Glutamatergic neuron (in vitro differentiated cells): ENCODE results near the gene JDP2. TPM values are rescaled to one million over a fixed set of nuclear protein-coding genes. Genes with fewer than 3 reads are reported as not detected.

Experiments
- DNase-seq: peaks from one replicate; pipeline ENCODE4 v3.0.0; 2022
- H3K27ac Mint-ChIP-seq: one replicate; pipeline ENCODE4 v1.8.0; 2020; ENCODE audit warnings: mild to moderate bottlenecking, mixed read lengths, inconsistent platforms; ENCODE audit not compliant: unreplicated experiment
- H3K27me3 Mint-ChIP-seq: one replicate; pipeline ENCODE4 v1.8.0; 2020; ENCODE audit warnings: mild to moderate bottlenecking, moderate library complexity, mixed read lengths, inconsistent platforms; ENCODE audit not compliant: unreplicated experiment
- H3K36me3 Mint-ChIP-seq: one replicate; pipeline ENCODE4 v1.8.0; 2020; ENCODE audit warnings: mild to moderate bottlenecking, mixed read lengths, inconsistent platforms; ENCODE audit not compliant: unreplicated experiment
- H3K4me1 Mint-ChIP-seq: one replicate; pipeline ENCODE4 v1.8.0; 2020; ENCODE audit warnings: mild to moderate bottlenecking, low read depth, mixed read lengths, inconsistent platforms; ENCODE audit not compliant: unreplicated experiment
- H3K4me3 Mint-ChIP-seq: one replicate; pipeline ENCODE4 v1.8.0; 2020; ENCODE audit warnings: mild to moderate bottlenecking, mixed read lengths, inconsistent platforms; ENCODE audit not compliant: unreplicated experiment
- H3K9me3 Mint-ChIP-seq: one replicate; pipeline ENCODE4 v1.8.0; 2020; ENCODE audit warnings: mild to moderate bottlenecking, moderate library complexity, mixed read lengths, inconsistent platforms; ENCODE audit not compliant: unreplicated experiment
- CTCF ChIP-seq: fragments of 200-600 bp; sonication (generic); IDR thresholded peaks from one replicate; pipeline ENCODE4 v1.5.0; 2021; ENCODE audit not compliant: partially characterized antibody, unreplicated experiment
- total RNA-seq: library from RNA; stranded (reverse); fragmentation: NEBNext Ultra II Directional; extraction: Animal tissue kit (Norgen Biotek cat#: 25700); gene quantifications from one replicate; pipeline ENCODE4 v1.2.1, GENCODE V29; 2021; ENCODE audit not compliant: unreplicated experiment

The JDP2 gene
- total RNA-seq, 1 donor from 2014 or later: 5.7 TPM

- H3K27ac Mint-ChIP-seq: no peak overlapping the region
- no peak for DNase-seq
Measured at GRCh38 chr14:75449696-75450095, 21.9 kb downstream of the JDP2 start.

GRCh38 chr14:75450381-75451276 is 22.8 kb downstream of the JDP2 start:
- peaks cover 5% of the 10 kb centered on the region for H3K36me3 Mint-ChIP-seq
- H3K9me3 Mint-ChIP-seq: peaks cover 9% of the 10 kb centered on the region
- no peak for DNase-seq
- no peak overlapping the region for H3K27ac Mint-ChIP-seq
- no peak for TF ChIP-seq CTCF
- no peak overlapping the region for H3K4me3 Mint-ChIP-seq
- peaks cover 11% of the 10 kb centered on the region for H3K27me3 Mint-ChIP-seq
- H3K4me1 Mint-ChIP-seq: peaks cover 5% of the 10 kb centered on the region

More at GRCh38 chr14:75449696-75450095, 21.9 kb downstream of the JDP2 start:
- no peak for TF ChIP-seq CTCF
- Mint-ChIP-seq H3K4me3 (no peak overlapping the region), H3K36me3 (peaks cover 4% of the 10 kb centered on the region), H3K4me1 (peaks cover 5% of the 10 kb centered on the region), H3K27me3 (peaks cover 10% of the 10 kb centered on the region), H3K9me3 (peaks cover 9% of the 10 kb centered on the region)

- peaks cover 5% of the 10 kb centered on the region for H3K36me3 Mint-ChIP-seq
- H3K4me1 Mint-ChIP-seq: peaks cover 2% of the 10 kb centered on the region
- no peak for TF ChIP-seq CTCF
- peaks cover 13% of the 10 kb centered on the region for H3K27me3 Mint-ChIP-seq
- no peak overlapping the region for H3K4me3 Mint-ChIP-seq
- no peak for DNase-seq
- H3K9me3 Mint-ChIP-seq: peaks cover 8% of the 10 kb centered on the region
- no peak overlapping the region for H3K27ac Mint-ChIP-seq
Measured at GRCh38 chr14:75452324-75452723, 24.5 kb downstream of the JDP2 start.

DNA sequence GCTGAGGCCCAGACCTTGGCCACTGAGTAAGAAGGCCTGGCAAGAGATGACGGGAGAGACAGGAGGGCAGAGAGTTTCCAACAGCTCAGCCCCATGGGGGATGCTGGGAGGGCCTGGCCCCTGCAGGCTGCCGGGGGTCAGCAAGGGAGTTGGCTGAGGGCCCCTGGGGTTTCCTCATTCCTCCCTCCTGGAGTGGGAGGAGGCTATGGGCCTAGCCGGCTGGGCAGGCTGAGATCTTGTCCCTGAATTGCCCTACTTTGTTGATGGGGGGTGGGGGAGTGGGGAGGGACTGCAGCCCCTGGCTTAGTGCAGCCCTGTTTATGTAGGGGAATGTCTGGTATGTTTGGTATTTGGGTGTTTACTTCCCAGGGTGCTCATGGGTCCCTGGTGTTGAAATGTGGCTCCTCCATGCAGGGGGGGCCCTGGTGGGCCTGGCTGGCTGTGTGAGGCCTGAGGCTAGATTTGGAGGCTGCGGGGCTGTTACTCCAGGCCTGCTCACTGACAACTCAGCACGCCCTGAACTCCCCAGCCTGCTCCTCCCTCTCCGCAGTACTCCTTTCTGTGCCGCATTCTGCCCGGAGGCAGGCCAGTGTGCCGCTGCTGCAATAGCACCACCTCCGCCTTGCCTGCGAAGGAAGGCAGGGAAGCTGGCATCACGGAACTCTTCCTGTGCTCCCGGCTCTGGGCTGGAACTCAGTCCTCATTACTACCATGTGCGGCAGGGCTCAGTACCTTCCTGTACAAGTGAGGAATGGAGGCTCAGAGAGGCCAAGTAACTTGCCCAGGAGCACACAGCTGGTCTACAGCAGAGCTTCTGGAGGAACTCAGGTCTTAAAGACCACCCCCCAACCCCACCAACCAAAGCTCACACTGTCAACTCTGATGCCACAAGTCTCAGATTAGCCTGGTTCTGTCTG is 25.3 kb downstream of the JDP2 start:
- no peaks in the 10 kb centered on the region for H3K4me1 Mint-ChIP-seq
- DNase-seq: peak; percentile 31

More for the DNA sequence above, 25.3 kb downstream of the JDP2 start:
- Mint-ChIP-seq H3K27ac (no peak overlapping the region), H3K4me3 (no peak overlapping the region), H3K27me3 (peaks cover 13% of the 10 kb centered on the region), H3K9me3 (peaks cover 8% of the 10 kb centered on the region), H3K36me3 (peaks cover 5% of the 10 kb centered on the region)
- no peak for TF ChIP-seq CTCF
